Measurements from ENCODE around the gene WNT9A. TPM values are rescaled to one million over a fixed set of nuclear protein-coding genes. Genes with fewer than 3 reads are reported as not detected.

The WNT9A gene
- total RNA-seq, 1 donor: 0.36 TPM

- Histone ChIP-seq H3K4me3 (ENCODE audit: insufficient read depth, low read length) (no peak overlapping the region), H2AFZ (ENCODE audit: low read length) (no peak overlapping the region), H3K27me3 (ENCODE audit: insufficient read depth, low read length) (peaks cover 27% of the 10 kb centered on the region), H3K79me2 (ENCODE audit: insufficient read depth, low read length) (no peaks in the 10 kb centered on the region), H3K36me3 (ENCODE audit: insufficient read depth, low read length) (no peaks in the 10 kb centered on the region), H3K27ac (ENCODE audit: low read depth, low read length) (no peak overlapping the region), H3K4me1 (ENCODE audit: insufficient read depth, low read length) (peaks cover 18% of the 10 kb centered on the region), H3K4me2 (ENCODE audit: insufficient read depth, low read length) (no peak overlapping the region), H3K9me3 (ENCODE audit: low read depth, low read length) (no peaks in the 10 kb centered on the region), H4K20me1 (ENCODE audit: insufficient read depth, low read length) (no peaks in the 10 kb centered on the region)
- peak; percentile 91 for DNase-seq (ENCODE audit: insufficient read length, low spot score, missing footprints)
- TF ChIP-seq CTCF (IDR thresholded peaks at IDR 0.05; ENCODE audit: extremely low read depth, low read depth, low read length): no peak
Observed at GRCh38 chr1:227949954-227950734, 2.4 kb upstream of the WNT9A start.

- Histone ChIP-seq H3K9me3 (ENCODE audit: low read depth, low read length) (no peaks in the 10 kb centered on the region), H2AFZ (ENCODE audit: low read length) (no peak overlapping the region), H3K27ac (ENCODE audit: low read depth, low read length) (no peak overlapping the region), H3K79me2 (ENCODE audit: insufficient read depth, low read length) (no peaks in the 10 kb centered on the region), H3K4me2 (ENCODE audit: insufficient read depth, low read length) (no peak overlapping the region), H3K4me3 (ENCODE audit: insufficient read depth, low read length) (no peak overlapping the region), H3K27me3 (ENCODE audit: insufficient read depth, low read length) (peaks cover 27% of the 10 kb centered on the region), H3K4me1 (ENCODE audit: insufficient read depth, low read length) (peaks cover 18% of the 10 kb centered on the region), H3K36me3 (ENCODE audit: insufficient read depth, low read length) (no peaks in the 10 kb centered on the region), H4K20me1 (ENCODE audit: insufficient read depth, low read length) (no peaks in the 10 kb centered on the region)
- TF ChIP-seq CTCF (IDR thresholded peaks at IDR 0.05; ENCODE audit: extremely low read depth, low read depth, low read length): no peak
- peak; percentile 79 for DNase-seq (ENCODE audit: insufficient read length, low spot score, missing footprints)
Observed at GRCh38 chr1:227949341-227949921, 1.7 kb upstream of the WNT9A start.

GRCh38 chr1:227948493-227949260 is 945 bp upstream of the WNT9A start:
- Histone ChIP-seq H3K4me3 (ENCODE audit: insufficient read depth, low read length) (peak overlapping the region; percentile 33), H3K4me2 (ENCODE audit: insufficient read depth, low read length) (peak overlapping the region; percentile 23), H3K36me3 (ENCODE audit: insufficient read depth, low read length) (no peaks in the 10 kb centered on the region), H3K9me3 (ENCODE audit: low read depth, low read length) (no peaks in the 10 kb centered on the region), H2AFZ (ENCODE audit: low read length) (no peak overlapping the region), H3K27ac (ENCODE audit: low read depth, low read length) (no peak overlapping the region), H3K4me1 (ENCODE audit: insufficient read depth, low read length) (peaks cover 12% of the 10 kb centered on the region), H4K20me1 (ENCODE audit: insufficient read depth, low read length) (no peaks in the 10 kb centered on the region), H3K79me2 (ENCODE audit: insufficient read depth, low read length) (no peaks in the 10 kb centered on the region), H3K27me3 (ENCODE audit: insufficient read depth, low read length) (peaks cover 27% of the 10 kb centered on the region)
- peak; percentile 88 for DNase-seq (ENCODE audit: insufficient read length, low spot score, missing footprints)
- TF ChIP-seq CTCF (IDR thresholded peaks at IDR 0.05; ENCODE audit: extremely low read depth, low read depth, low read length): no peak

- H3K36me3 ChIP-seq (ENCODE audit: insufficient read depth, low read length): no peaks in the 10 kb centered on the region
- peak overlapping the region; percentile 19 for H3K4me3 ChIP-seq (ENCODE audit: insufficient read depth, low read length)
- H3K9me3 ChIP-seq (ENCODE audit: low read depth, low read length): no peaks in the 10 kb centered on the region
- peaks cover 7% of the 10 kb centered on the region for H3K4me1 ChIP-seq (ENCODE audit: insufficient read depth, low read length)
- no peak overlapping the region for H2AFZ ChIP-seq (ENCODE audit: low read length)
- H3K79me2 ChIP-seq (ENCODE audit: insufficient read depth, low read length): no peaks in the 10 kb centered on the region
- DNase-seq (ENCODE audit: insufficient read length, low spot score, missing footprints): peak; percentile 87
- H4K20me1 ChIP-seq (ENCODE audit: insufficient read depth, low read length): no peaks in the 10 kb centered on the region
- no peak overlapping the region for H3K27ac ChIP-seq (ENCODE audit: low read depth, low read length)
- TF ChIP-seq CTCF (IDR thresholded peaks at IDR 0.05; ENCODE audit: extremely low read depth, low read depth, low read length): no peak
- H3K4me2 ChIP-seq (ENCODE audit: insufficient read depth, low read length): peak overlapping the region; percentile 45
- peaks cover 24% of the 10 kb centered on the region for H3K27me3 ChIP-seq (ENCODE audit: insufficient read depth, low read length)
Observed at GRCh38 chr1:227947386-227947675, 401 bp downstream of the WNT9A start.
